ENCODE data around the gene ITGAL. TPM values are rescaled to one million over a fixed set of nuclear protein-coding genes. Genes with fewer than 3 reads are reported as not detected.

The ITGAL gene
- total RNA-seq = 264 and 267 TPM in 2 replicates

DNA sequence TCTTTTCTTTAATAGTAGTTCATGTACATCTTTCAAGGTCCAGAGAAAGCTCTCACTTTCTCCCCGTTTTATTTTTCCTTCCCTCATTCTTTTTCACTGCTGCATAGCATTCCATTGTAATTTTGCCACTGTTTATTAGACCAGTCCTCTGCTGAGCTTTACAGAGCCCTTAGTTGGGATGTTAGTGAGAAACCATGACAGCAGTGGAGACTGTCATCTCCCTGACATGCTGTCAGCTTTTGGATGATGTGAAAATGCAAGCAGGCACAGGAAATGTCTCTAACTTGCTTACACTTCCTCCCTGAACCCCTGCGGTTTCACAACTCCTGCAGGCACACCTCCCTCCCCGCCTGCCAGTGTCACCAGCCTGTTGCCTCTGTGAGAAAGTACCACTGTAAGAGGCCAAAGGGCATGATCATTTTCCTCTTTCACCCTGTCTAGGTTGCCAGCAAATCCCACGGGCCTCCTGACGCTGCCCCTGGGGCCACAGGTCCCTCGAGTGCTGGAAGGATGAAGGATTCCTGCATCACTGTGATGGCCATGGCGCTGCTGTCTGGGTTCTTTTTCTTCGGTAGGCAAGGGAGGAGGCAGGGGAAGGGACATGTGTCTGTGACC lies at the start of gene ITGAL:
TSS of gene ITGAL (plus strand) at position 415 of the 615 bp plus-strand sequence. CDS start at position 511, 96 bp downstream.
- intact Hi-C loops (cut with micrococcal nuclease) = loop anchor here (1.0 to 5.0 kb wide), 6 partner anchors 16 to 95 kb away; partner anchors contain the start of genes DCTPP1, ZNF747 and ZNF768
- H3K9me3 Mint-ChIP-seq = no peaks in the 10 kb centered on the region
- peak; percentile 95 for DNase-seq
- peak within 1 kb of the TSS; percentile 96 for H3K27ac Mint-ChIP-seq
- H3K27me3 Mint-ChIP-seq = no peaks in the 10 kb centered on the region
- peaks cover 41% of the 10 kb centered on the region for H3K36me3 Mint-ChIP-seq (ENCODE audit: low read depth)
- peak within 1 kb of the TSS; percentile 100 for H3K4me3 Mint-ChIP-seq
- H3K4me1 Mint-ChIP-seq = peaks cover 57% of the 10 kb centered on the region

DNA sequence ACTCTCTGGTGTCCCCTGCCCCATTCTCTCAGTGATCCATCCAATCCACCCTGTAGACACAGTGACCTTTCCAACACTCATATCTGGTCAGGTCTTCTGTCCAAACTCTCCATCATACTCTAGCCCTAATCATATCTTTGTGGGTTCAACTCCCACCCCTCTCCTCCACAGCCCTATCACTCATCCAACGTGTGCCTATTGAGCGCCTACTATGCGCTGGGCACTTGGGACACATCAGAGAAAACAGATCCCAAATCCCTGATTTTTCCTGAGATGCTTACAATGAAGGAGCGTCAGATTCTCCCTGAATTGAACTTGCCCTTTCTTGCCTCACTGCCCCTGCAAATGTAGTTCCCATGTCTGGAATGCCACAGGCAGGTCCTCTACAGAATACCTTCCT lies 44.5 kb upstream of the ITGAL start:
- Mint-ChIP-seq H3K9me3 (no peaks in the 10 kb centered on the region), H3K27ac (peak overlapping the region; percentile 44), H3K4me3 (no peak overlapping the region), H3K36me3 (ENCODE audit: low read depth) (peaks cover 46% of the 10 kb centered on the region), H3K27me3 (no peaks in the 10 kb centered on the region), H3K4me1 (peaks cover 16% of the 10 kb centered on the region)
- intact Hi-C loops (cut with micrococcal nuclease) = no loop called here
- DNase-seq = no peak

- H3K27ac Mint-ChIP-seq = no peak overlapping the region
- DNase-seq = no peak
- intact Hi-C loops (cut with micrococcal nuclease) = no loop called here
- H3K9me3 Mint-ChIP-seq = no peaks in the 10 kb centered on the region
- H3K36me3 Mint-ChIP-seq (ENCODE audit: low read depth) = peaks cover 36% of the 10 kb centered on the region
- H3K4me3 Mint-ChIP-seq = no peak overlapping the region
- no peaks in the 10 kb centered on the region for H3K27me3 Mint-ChIP-seq
- peaks cover 22% of the 10 kb centered on the region for H3K4me1 Mint-ChIP-seq
Measured at GRCh38 chr16:30429418-30429677, 43.2 kb upstream of the ITGAL start.

DNA sequence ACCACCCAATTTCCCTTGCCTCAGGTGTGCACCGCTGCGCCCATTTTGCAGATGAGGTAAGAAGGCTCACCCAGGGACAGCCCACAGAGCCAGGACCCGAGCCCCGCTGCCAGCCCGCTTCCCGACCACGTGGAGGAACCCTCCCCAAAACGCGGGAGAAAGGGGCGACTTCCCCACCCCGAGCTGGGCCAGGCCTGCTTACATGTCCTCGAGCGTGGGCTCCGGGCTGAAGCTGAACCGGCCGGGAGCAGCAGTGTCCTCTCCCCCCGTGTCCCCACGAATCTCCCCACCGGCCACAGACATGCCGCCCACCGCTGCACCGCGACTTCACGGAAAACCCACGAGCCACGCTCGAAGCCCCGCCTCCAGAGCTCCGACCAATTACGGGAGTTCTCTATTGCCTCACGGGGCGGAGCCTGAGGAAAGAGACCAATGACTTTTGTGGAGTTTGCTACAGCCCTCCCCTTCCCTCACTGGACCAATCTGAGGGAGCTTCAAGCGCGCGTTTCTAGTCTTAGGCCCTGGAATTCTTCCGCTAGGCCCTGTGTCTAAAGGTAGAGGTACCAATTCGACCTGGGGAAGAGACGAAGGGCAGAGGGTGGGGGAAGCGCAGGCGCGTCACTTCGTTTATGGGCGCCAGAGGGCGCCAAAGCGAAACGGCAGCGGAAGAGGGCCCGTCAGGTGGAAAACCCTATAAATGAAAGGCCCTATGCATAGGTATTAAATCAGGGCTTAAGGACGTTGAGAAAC lies 42.7 kb upstream of the ITGAL start, which contains the start of gene DCTPP1:
TSS of gene DCTPP1 (minus strand) at position 353 of the 750 bp plus-strand sequence. CDS start at position 303, 50 bp downstream.
- H3K9me3 Mint-ChIP-seq = no peaks in the 10 kb centered on the region
- no peak within 1 kb of the TSS for H3K4me3 Mint-ChIP-seq
- H3K27ac Mint-ChIP-seq = no peak within 1 kb of the TSS
- H3K4me1 Mint-ChIP-seq = peaks cover 27% of the 10 kb centered on the region
- H3K27me3 Mint-ChIP-seq = no peaks in the 10 kb centered on the region
- peak; percentile 99 for DNase-seq
- peaks cover 32% of the 10 kb centered on the region for H3K36me3 Mint-ChIP-seq (ENCODE audit: low read depth)
- intact Hi-C loops (cut with micrococcal nuclease) = loop anchor here (1.0 to 5.0 kb wide), 9 partner anchors 15 to 198 kb away; partner anchors contain the start of genes ITGAL, SEPHS2, ZNF747 and ZNF785

DNA sequence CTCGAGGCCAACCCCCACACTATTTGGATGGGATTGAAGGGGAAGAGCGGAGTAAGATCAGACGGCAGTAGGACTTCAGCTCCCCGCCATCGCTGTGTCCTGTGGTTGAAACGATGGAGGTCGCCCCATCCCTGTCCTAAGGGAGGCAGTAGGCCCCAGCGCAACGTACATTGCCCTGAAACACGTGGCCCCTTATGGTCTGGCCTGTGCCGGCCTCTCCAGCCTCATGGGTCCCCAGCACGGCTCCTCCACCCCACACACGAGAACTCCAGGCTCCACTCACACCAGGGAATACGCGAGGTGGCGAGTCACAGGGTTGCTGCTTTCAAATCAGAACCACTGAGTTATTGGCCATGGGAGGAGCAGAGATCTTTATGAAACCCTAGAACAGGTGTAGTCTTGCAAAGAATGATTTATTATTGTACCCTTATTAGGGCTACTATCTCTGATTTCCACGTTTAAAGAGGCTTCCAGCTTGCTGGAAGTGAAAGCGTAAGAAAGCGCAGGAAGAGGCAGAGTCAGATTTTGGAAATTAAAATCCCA lies 42.0 kb upstream of the ITGAL start:
- Mint-ChIP-seq H3K36me3 (ENCODE audit: low read depth) (peaks cover 30% of the 10 kb centered on the region), H3K9me3 (no peaks in the 10 kb centered on the region), H3K27ac (no peak overlapping the region), H3K4me1 (peaks cover 29% of the 10 kb centered on the region), H3K27me3 (no peaks in the 10 kb centered on the region), H3K4me3 (no peak overlapping the region)
- intact Hi-C loops (cut with micrococcal nuclease) = loop anchor here (1.0 to 5.0 kb wide), 9 partner anchors 15 to 198 kb away; partner anchors contain the start of genes ITGAL, SEPHS2, ZNF747 and ZNF785
- DNase-seq = no peak

DNA sequence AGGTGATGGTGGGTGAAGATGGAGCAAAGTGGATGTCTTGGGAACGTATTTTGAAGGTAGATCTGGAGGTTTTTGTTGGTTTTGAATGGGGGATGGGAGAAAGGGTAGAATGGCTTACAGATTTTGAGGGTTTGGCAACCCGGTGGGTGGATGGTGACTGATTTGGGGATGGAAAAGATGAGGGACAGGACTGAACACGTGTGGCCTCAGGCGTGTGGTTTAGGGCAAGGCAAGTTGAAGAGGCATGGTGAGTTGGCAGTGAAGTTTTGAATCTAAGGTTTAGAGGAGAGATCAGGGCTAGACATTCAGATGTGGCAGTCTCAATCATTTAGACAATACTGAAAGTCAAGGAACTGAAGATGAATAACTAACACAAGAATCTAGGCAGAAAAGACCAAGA lies 37.7 kb upstream of the ITGAL start:
- H3K27me3 Mint-ChIP-seq = no peaks in the 10 kb centered on the region
- H3K9me3 Mint-ChIP-seq = no peaks in the 10 kb centered on the region
- no peak for DNase-seq
- intact Hi-C loops (cut with micrococcal nuclease) = loop anchor here (1.0 to 5.0 kb wide), 4 partner anchors 10 to 182 kb away; partner anchors contain the start of genes ITGAL and SEPHS2
- peaks cover 16% of the 10 kb centered on the region for H3K4me1 Mint-ChIP-seq
- peak overlapping the region; percentile 17 for H3K4me3 Mint-ChIP-seq
- no peaks in the 10 kb centered on the region for H3K36me3 Mint-ChIP-seq (ENCODE audit: low read depth)
- H3K27ac Mint-ChIP-seq = peak overlapping the region; percentile 87

- peaks cover 20% of the 10 kb centered on the region for H3K4me1 Mint-ChIP-seq
- H3K27ac Mint-ChIP-seq = peak overlapping the region; percentile 39
- intact Hi-C loops (cut with micrococcal nuclease) = no loop called here
- H3K4me3 Mint-ChIP-seq = no peak overlapping the region
- no peak for DNase-seq
- H3K27me3 Mint-ChIP-seq = no peaks in the 10 kb centered on the region
- peaks cover 5% of the 10 kb centered on the region for H3K36me3 Mint-ChIP-seq (ENCODE audit: low read depth)
- H3K9me3 Mint-ChIP-seq = no peaks in the 10 kb centered on the region
Measured at GRCh38 chr16:30437511-30438046, 35.0 kb upstream of the ITGAL start.

DNA sequence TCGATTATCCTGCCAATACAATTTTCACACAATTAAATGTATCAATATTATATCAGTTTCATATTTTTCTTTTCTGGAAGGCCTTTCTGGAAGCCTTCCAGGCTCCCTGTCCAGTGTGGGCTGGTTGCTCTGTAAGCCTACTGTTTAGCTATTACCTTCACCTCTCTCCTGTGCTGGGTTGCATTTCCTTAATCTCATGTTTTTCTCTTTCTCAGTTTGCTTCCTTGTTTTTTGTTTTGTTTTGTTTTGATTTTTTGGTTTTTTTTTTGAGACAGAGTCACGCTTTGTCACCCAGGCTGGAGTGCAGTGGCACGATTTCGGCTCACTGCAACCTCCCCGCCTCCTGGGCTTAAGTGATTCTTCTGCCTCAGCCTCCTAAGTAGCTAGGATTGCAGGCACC lies 33.7 kb upstream of the ITGAL start:
- Mint-ChIP-seq H3K27me3 (no peaks in the 10 kb centered on the region), H3K27ac (no peak overlapping the region), H3K9me3 (no peaks in the 10 kb centered on the region), H3K4me1 (peaks cover 26% of the 10 kb centered on the region), H3K4me3 (no peak overlapping the region), H3K36me3 (ENCODE audit: low read depth) (peaks cover 15% of the 10 kb centered on the region)
- DNase-seq = no peak
- intact Hi-C loops (cut with micrococcal nuclease) = no loop called here

- DNase-seq = no peak
- Mint-ChIP-seq H3K27ac (no peak overlapping the region), H3K27me3 (no peaks in the 10 kb centered on the region), H3K9me3 (no peaks in the 10 kb centered on the region), H3K4me3 (no peak overlapping the region), H3K36me3 (ENCODE audit: low read depth) (peaks cover 25% of the 10 kb centered on the region), H3K4me1 (peaks cover 26% of the 10 kb centered on the region)
- intact Hi-C loops (cut with micrococcal nuclease) = no loop called here
Measured at GRCh38 chr16:30439720-30440348, 32.7 kb upstream of the ITGAL start.

DNA sequence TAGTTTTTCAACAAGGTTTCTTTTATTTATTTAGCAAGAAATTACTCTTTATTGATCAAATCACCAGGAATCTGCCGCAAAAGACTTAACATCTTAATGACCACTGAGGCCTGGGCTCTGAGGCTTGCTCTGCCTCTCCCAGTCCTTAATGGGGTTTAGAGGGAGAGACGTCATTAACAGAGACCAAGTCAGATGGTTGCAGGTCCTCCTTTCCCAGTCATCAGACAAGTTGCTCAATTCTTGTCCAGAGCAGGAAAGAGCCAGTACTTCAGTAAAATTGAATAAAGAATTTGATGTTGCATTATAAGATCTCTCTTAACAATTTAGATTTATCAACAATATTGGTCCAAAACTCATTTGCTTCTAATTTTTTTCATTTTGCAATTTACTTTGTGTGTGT lies 28.9 kb upstream of the ITGAL start:
- H3K9me3 Mint-ChIP-seq = no peaks in the 10 kb centered on the region
- DNase-seq = no peak
- peak overlapping the region; percentile 89 for H3K4me3 Mint-ChIP-seq
- intact Hi-C loops (cut with micrococcal nuclease) = no loop called here
- peak overlapping the region; percentile 29 for H3K27ac Mint-ChIP-seq
- peaks cover 31% of the 10 kb centered on the region for H3K36me3 Mint-ChIP-seq (ENCODE audit: low read depth)
- no peaks in the 10 kb centered on the region for H3K27me3 Mint-ChIP-seq
- H3K4me1 Mint-ChIP-seq = peaks cover 33% of the 10 kb centered on the region

DNA sequence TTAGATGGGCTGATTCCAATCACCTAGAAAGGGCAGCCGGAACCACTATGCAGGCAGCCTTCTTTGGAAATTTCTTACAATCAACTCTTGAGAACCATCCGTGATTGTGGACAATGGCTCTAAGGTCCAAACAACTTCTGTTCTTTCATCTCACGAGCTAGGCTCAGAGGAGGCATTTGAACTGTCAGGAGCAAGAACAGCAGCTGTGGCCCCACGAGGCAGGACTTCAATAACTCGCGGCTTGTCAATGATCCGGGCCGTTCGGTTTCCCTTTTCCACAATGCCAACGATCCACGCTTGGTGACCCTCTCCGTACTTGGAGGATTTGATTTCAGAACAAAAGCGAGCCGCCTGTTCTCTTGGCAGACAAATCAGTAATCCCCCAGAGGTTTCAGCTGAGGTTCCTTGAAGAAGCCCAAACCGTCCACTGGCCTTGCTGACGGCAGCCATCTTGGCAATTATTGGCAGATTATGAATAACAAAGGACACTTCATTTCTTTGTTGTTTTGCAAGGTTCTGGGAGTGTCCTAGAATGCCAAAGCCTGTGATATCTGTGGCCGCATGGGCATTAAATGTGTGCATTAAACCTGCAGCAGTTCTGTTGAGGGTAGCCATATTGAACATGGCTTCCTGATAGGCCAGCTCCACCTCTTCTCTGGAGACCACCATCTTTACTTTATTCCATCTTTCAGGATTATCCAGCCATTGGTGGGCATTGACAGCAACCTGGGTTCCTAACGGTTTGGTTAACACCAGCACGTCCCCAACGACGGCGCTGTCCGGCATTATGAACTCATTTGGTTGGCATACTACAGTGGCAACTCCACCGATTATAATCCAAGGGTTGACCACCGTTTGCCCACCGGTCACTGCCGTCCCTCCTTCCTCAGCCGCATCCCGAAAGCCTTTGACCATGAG lies 28.1 kb upstream of the ITGAL start:
- H3K36me3 Mint-ChIP-seq (ENCODE audit: low read depth) = peaks cover 31% of the 10 kb centered on the region
- peak overlapping the region; percentile 90 for H3K27ac Mint-ChIP-seq
- H3K4me3 Mint-ChIP-seq = peak overlapping the region; percentile 89
- no peaks in the 10 kb centered on the region for H3K9me3 Mint-ChIP-seq
- peaks cover 33% of the 10 kb centered on the region for H3K4me1 Mint-ChIP-seq
- no peak for DNase-seq
- intact Hi-C loops (cut with micrococcal nuclease) = loop anchor here (1.0 kb wide), 3 partner anchors 9 to 14 kb away; partner anchors contain the start of gene DCTPP1
- H3K27me3 Mint-ChIP-seq = no peaks in the 10 kb centered on the region

- Mint-ChIP-seq H3K4me1 (peaks cover 33% of the 10 kb centered on the region), H3K36me3 (ENCODE audit: low read depth) (peaks cover 31% of the 10 kb centered on the region), H3K27me3 (no peaks in the 10 kb centered on the region), H3K4me3 (peak overlapping the region; percentile 89), H3K27ac (peak overlapping the region; percentile 90), H3K9me3 (no peaks in the 10 kb centered on the region)
- no peak for DNase-seq
- intact Hi-C loops (cut with micrococcal nuclease) = loop anchor here (1.0 kb wide), 3 partner anchors 10 to 15 kb away; partner anchors contain the start of gene DCTPP1
Measured at GRCh38 chr16:30445149-30445407, 27.5 kb upstream of the ITGAL start.

Measured in activated CD4-positive, alpha-beta T cell treated with anti-CD3 and anti-CD28 coated beads, Interleukin-2, amount 10 ng/mL, durations not matched to agents 24 days and 14 days (primary cell).